GM21576 (cell line): ENCODE measurements around the gene ANXA5.

Experiments used
- ATAC-seq: cut with Tn5 transposase; IDR thresholded peaks from one replicate; pipeline ENCODE4 v1.9.1; 2021; ENCODE audit warnings: mild to moderate bottlenecking, moderate library complexity; ENCODE audit not compliant: unreplicated experiment

Gene ANXA5

GRCh38 chr4:121650741-121651140 is 46.0 kb downstream of the ANXA5 start:
- ATAC-seq = no peak

- ATAC-seq = no peak
Observed at GRCh38 chr4:121648516-121648915, 48.3 kb downstream of the ANXA5 start.

GRCh38 chr4:121642876-121643585 is 53.7 kb downstream of the ANXA5 start:
- no peak for ATAC-seq

GRCh38 chr4:121642292-121642691 is 54.5 kb downstream of the ANXA5 start:
- ATAC-seq = no peak

- no peak for ATAC-seq
Observed at GRCh38 chr4:121633653-121634052, 63.1 kb downstream of the ANXA5 start.

- no peak for ATAC-seq
Observed at GRCh38 chr4:121632636-121633035, 64.1 kb downstream of the ANXA5 start.
